ENCODE measurements around the gene NTHL1.

Gene NTHL1

GRCh38 chr16:2075631-2076030, 28.0 kb upstream of the NTHL1 start:
- TF ChIP-seq CTCF (conservative IDR thresholded peaks at IDR 0.05; ENCODE audit: control insufficient read depth, insufficient read depth, low read depth, low read length), result no peak
- DNase-seq (ENCODE audit: low read depth), result no peak
- no peak overlapping the region for H3K4me3 ChIP-seq (ENCODE audit: control insufficient read depth, low read depth, low read length)

GRCh38 chr16:2074071-2074470, 26.4 kb upstream of the NTHL1 start:
- TF ChIP-seq CTCF (conservative IDR thresholded peaks at IDR 0.05; ENCODE audit: control insufficient read depth, insufficient read depth, low read depth, low read length), result no peak
- no peak for DNase-seq (ENCODE audit: low read depth)
- no peak overlapping the region for H3K4me3 ChIP-seq (ENCODE audit: control insufficient read depth, low read depth, low read length)

DNA sequence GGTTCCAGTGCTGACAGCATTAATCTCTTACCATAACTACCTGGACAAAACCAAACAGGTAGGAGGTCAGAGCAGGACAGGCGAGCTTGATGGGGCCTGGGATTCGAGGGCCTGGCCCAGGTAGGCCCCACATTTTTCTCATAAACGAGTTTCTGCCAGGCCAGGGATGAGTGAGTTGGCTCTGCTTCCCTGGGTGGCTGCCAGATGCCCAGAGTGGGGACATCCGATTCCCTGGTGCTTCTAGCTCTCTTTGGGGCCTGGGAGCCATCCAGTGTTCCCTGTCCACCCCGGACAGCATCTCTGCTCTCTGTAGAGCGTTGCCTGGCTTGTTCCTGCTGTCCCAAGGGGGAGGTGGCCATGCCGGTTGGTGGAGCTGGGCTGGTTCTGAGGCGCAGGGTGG, 25.3 kb upstream of the NTHL1 start:
- TF ChIP-seq CTCF (conservative IDR thresholded peaks at IDR 0.05; ENCODE audit: control insufficient read depth, insufficient read depth, low read depth, low read length), result no peak
- no peak overlapping the region for H3K4me3 ChIP-seq (ENCODE audit: control insufficient read depth, low read depth, low read length)
- DNase-seq (ENCODE audit: low read depth), result no peak

- DNase-seq (ENCODE audit: low read depth), result no peak
- no peak overlapping the region for H3K4me3 ChIP-seq (ENCODE audit: control insufficient read depth, low read depth, low read length)
- no peak for TF ChIP-seq CTCF (conservative IDR thresholded peaks at IDR 0.05; ENCODE audit: control insufficient read depth, insufficient read depth, low read depth, low read length)
Measured at GRCh38 chr16:2071454-2072202, 24.0 kb upstream of the NTHL1 start.

DNA sequence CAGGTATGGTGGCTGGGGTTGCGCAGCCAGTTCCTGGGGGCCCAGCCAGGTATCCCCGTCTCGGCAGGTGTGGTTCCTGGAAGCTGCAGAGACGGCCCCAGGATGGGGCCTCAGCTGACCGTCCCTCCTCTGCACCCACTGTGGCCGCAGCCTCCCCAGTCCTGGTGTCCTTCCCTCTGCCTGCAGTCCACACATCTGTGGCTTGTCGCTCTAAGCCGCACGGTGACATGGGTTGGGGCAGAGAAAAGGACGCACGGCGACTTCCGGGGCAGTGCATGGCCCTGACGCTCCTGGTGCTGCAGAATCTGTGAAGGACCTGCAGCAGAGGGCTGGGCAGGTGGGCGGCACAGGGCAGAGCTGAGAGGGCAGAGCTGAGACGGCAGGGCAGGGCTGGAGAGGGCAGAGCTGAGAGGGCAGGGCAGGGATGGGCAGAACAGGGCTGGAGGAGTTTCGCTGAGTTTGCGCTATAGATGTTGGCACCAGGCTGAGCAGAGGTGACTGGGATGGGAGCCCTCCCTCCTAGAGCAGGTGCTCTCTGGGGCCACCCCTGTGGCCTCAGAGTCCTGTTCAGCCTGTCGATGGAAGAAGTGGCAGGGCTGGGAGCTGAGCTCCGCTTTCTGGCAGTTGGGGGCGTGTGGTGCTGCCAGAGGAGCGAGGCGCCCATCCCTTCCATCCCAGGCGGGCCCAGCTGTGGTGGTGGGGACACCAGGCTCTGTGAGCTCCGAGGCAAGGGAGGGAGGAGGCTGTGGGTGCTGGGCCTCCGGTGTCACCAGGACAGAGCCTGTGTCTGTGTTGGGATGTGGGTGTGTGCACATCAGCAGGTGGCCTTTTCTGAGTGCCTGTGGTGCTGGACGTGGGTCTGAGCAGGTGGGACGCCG, 23.2 kb upstream of the NTHL1 start:
- TF ChIP-seq CTCF (conservative IDR thresholded peaks at IDR 0.05; ENCODE audit: control insufficient read depth, insufficient read depth, low read depth, low read length), result no peak
- DNase-seq (ENCODE audit: low read depth), result no peak
- H3K4me3 ChIP-seq (ENCODE audit: control insufficient read depth, low read depth, low read length), result no peak overlapping the region

GRCh38 chr16:2066139-2066538, 18.5 kb upstream of the NTHL1 start:
- no peak overlapping the region for H3K4me3 ChIP-seq (ENCODE audit: control insufficient read depth, low read depth, low read length)
- no peak for DNase-seq (ENCODE audit: low read depth)
- no peak for TF ChIP-seq CTCF (conservative IDR thresholded peaks at IDR 0.05; ENCODE audit: control insufficient read depth, insufficient read depth, low read depth, low read length)
